Adrenal gland (tissue), 5 donors: ENCODE results near the gene WDR72.

Experiments
- POLR2A ChIP-seq, 2 donors: fragments of 450-650 bp; IDR thresholded peaks; one replicate each; pipeline ENCODE4 v1.6.1; 2017; ENCODE audit warnings: antibody characterized with exemption in 2 of 2, mild to moderate bottlenecking in 2 of 2, moderate library complexity in 1 of 2
- TF ChIP-seq, protein P1 (sequence below), 6 experiments: fragments of 450-650 bp in 4 of 6; fragments of 200-600 bp in 2 of 6; sonication (generic) in 1 of 6; IDR thresholded peaks; 1 replicate in 5 of 6; 2 replicates in 1 of 6; pipeline versions ENCODE4 v1.5.1 to v1.8.0; 2016 to 2021; ENCODE audit warnings: antibody characterized with exemption in 6 of 6, mild to moderate bottlenecking in 2 of 6, moderate library complexity in 1 of 6
- donor health status: DM: no; HTN: no; CAD: no.

- TF ChIP-seq, protein P1, sequence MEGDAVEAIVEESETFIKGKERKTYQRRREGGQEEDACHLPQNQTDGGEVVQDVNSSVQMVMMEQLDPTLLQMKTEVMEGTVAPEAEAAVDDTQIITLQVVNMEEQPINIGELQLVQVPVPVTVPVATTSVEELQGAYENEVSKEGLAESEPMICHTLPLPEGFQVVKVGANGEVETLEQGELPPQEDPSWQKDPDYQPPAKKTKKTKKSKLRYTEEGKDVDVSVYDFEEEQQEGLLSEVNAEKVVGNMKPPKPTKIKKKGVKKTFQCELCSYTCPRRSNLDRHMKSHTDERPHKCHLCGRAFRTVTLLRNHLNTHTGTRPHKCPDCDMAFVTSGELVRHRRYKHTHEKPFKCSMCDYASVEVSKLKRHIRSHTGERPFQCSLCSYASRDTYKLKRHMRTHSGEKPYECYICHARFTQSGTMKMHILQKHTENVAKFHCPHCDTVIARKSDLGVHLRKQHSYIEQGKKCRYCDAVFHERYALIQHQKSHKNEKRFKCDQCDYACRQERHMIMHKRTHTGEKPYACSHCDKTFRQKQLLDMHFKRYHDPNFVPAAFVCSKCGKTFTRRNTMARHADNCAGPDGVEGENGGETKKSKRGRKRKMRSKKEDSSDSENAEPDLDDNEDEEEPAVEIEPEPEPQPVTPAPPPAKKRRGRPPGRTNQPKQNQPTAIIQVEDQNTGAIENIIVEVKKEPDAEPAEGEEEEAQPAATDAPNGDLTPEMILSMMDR (IDR thresholded peaks at IDR 0.05): peak; percentile 33 to 68 (median 40)
- no peak for TF ChIP-seq POLR2A (IDR thresholded peaks at IDR 0.05)
These were observed 48.7 kb upstream of the WDR72 start for GRCh38 chr15:53808058-53808706.
